ENCODE results near the gene TMEM171.

TMEM171 gene

GRCh38 chr5:73154208-73155006 lies 34.0 kb downstream of the TMEM171 start:
- no peaks in the 10 kb centered on the region for H3K4me1 ChIP-seq (ENCODE audit: control insufficient read depth, insufficient read depth, low read length)
- no peak for DNase-seq (ENCODE audit: low read depth)
- no peaks in the 10 kb centered on the region for H3K36me3 ChIP-seq (ENCODE audit: control insufficient read depth, insufficient read depth, low read length, severe bottlenecking)
- H3K27me3 ChIP-seq (replicated peaks; ENCODE audit: control insufficient read depth, insufficient read depth, low read length): peaks cover 4% of the 10 kb centered on the region
- H3K4me3 ChIP-seq (ENCODE audit: low read length): no peak overlapping the region
- H3K9me3 ChIP-seq (ENCODE audit: control insufficient read depth, low read length): no peaks in the 10 kb centered on the region
- H3K9ac ChIP-seq (ENCODE audit: low read length): no peak overlapping the region

- no peaks in the 10 kb centered on the region for H3K9me3 ChIP-seq (ENCODE audit: control insufficient read depth, low read length)
- H3K4me1 ChIP-seq (ENCODE audit: control insufficient read depth, insufficient read depth, low read length): no peaks in the 10 kb centered on the region
- no peak overlapping the region for H3K4me3 ChIP-seq (ENCODE audit: low read length)
- peaks cover 11% of the 10 kb centered on the region for H3K27me3 ChIP-seq (replicated peaks; ENCODE audit: control insufficient read depth, insufficient read depth, low read length)
- no peak overlapping the region for H3K9ac ChIP-seq (ENCODE audit: low read length)
- no peaks in the 10 kb centered on the region for H3K36me3 ChIP-seq (ENCODE audit: control insufficient read depth, insufficient read depth, low read length, severe bottlenecking)
- no peak for DNase-seq (ENCODE audit: low read depth)
These were observed 35.2 kb downstream of the TMEM171 start for GRCh38 chr5:73155271-73156222.

- Histone ChIP-seq H3K4me1 (ENCODE audit: control insufficient read depth, insufficient read depth, low read length) (no peaks in the 10 kb centered on the region), H3K9ac (ENCODE audit: low read length) (no peak overlapping the region), H3K36me3 (ENCODE audit: control insufficient read depth, insufficient read depth, low read length, severe bottlenecking) (no peaks in the 10 kb centered on the region), H3K27me3 (replicated peaks; ENCODE audit: control insufficient read depth, insufficient read depth, low read length) (peaks cover 23% of the 10 kb centered on the region), H3K9me3 (ENCODE audit: control insufficient read depth, low read length) (no peaks in the 10 kb centered on the region), H3K4me3 (ENCODE audit: low read length) (no peak overlapping the region)
- DNase-seq (ENCODE audit: low read depth): no peak
These were observed 37.3 kb downstream of the TMEM171 start for GRCh38 chr5:73157414-73158303.

- Histone ChIP-seq H3K4me3 (ENCODE audit: low read length) (no peak overlapping the region), H3K9ac (ENCODE audit: low read length) (no peak overlapping the region), H3K9me3 (ENCODE audit: control insufficient read depth, low read length) (no peaks in the 10 kb centered on the region), H3K4me1 (ENCODE audit: control insufficient read depth, insufficient read depth, low read length) (no peaks in the 10 kb centered on the region), H3K27me3 (replicated peaks; ENCODE audit: control insufficient read depth, insufficient read depth, low read length) (peaks cover 23% of the 10 kb centered on the region), H3K36me3 (ENCODE audit: control insufficient read depth, insufficient read depth, low read length, severe bottlenecking) (no peaks in the 10 kb centered on the region)
- DNase-seq (ENCODE audit: low read depth): no peak
These were observed 37.9 kb downstream of the TMEM171 start for GRCh38 chr5:73158313-73158712.

- Histone ChIP-seq H3K4me1 (ENCODE audit: control insufficient read depth, insufficient read depth, low read length) (no peaks in the 10 kb centered on the region), H3K9ac (ENCODE audit: low read length) (no peak overlapping the region), H3K4me3 (ENCODE audit: low read length) (no peak overlapping the region), H3K36me3 (ENCODE audit: control insufficient read depth, insufficient read depth, low read length, severe bottlenecking) (no peaks in the 10 kb centered on the region), H3K9me3 (ENCODE audit: control insufficient read depth, low read length) (no peaks in the 10 kb centered on the region), H3K27me3 (replicated peaks; ENCODE audit: control insufficient read depth, insufficient read depth, low read length) (peaks cover 35% of the 10 kb centered on the region)
- no peak for DNase-seq (ENCODE audit: low read depth)
These were observed 39.9 kb downstream of the TMEM171 start for GRCh38 chr5:73160239-73160671.

GRCh38 chr5:73170522-73170921 lies 50.1 kb downstream of the TMEM171 start:
- DNase-seq (ENCODE audit: low read depth): no peak
- Histone ChIP-seq H3K27me3 (replicated peaks; ENCODE audit: control insufficient read depth, insufficient read depth, low read length) (peaks cover 23% of the 10 kb centered on the region), H3K9me3 (ENCODE audit: control insufficient read depth, low read length) (peaks cover 4% of the 10 kb centered on the region), H3K4me1 (ENCODE audit: control insufficient read depth, insufficient read depth, low read length) (peaks cover 14% of the 10 kb centered on the region), H3K36me3 (ENCODE audit: control insufficient read depth, insufficient read depth, low read length, severe bottlenecking) (no peaks in the 10 kb centered on the region), H3K9ac (ENCODE audit: low read length) (no peak overlapping the region), H3K4me3 (ENCODE audit: low read length) (no peak overlapping the region)

- Histone ChIP-seq H3K36me3 (ENCODE audit: control insufficient read depth, insufficient read depth, low read length, severe bottlenecking) (no peaks in the 10 kb centered on the region), H3K27me3 (replicated peaks; ENCODE audit: control insufficient read depth, insufficient read depth, low read length) (peaks cover 29% of the 10 kb centered on the region), H3K4me1 (ENCODE audit: control insufficient read depth, insufficient read depth, low read length) (peaks cover 14% of the 10 kb centered on the region), H3K9ac (ENCODE audit: low read length) (no peak overlapping the region), H3K9me3 (ENCODE audit: control insufficient read depth, low read length) (peaks cover 4% of the 10 kb centered on the region), H3K4me3 (ENCODE audit: low read length) (no peak overlapping the region)
- DNase-seq (ENCODE audit: low read depth): no peak
These were observed 51.1 kb downstream of the TMEM171 start for GRCh38 chr5:73171495-73171894.

GRCh38 chr5:73172951-73173350 lies 52.6 kb downstream of the TMEM171 start, which contains the start of gene TMEM174:
TSS of gene TMEM174 (plus strand) at chr5:73173193. CDS start at chr5:73173244, 51 bp downstream.
- Histone ChIP-seq H3K9me3 (ENCODE audit: control insufficient read depth, low read length) (peaks cover 4% of the 10 kb centered on the region), H3K27me3 (replicated peaks; ENCODE audit: control insufficient read depth, insufficient read depth, low read length) (peaks cover 33% of the 10 kb centered on the region), H3K4me1 (ENCODE audit: control insufficient read depth, insufficient read depth, low read length) (peaks cover 10% of the 10 kb centered on the region), H3K9ac (ENCODE audit: low read length) (no peak within 1 kb of the TSS), H3K4me3 (ENCODE audit: low read length) (no peak within 1 kb of the TSS), H3K36me3 (ENCODE audit: control insufficient read depth, insufficient read depth, low read length, severe bottlenecking) (no peaks in the 10 kb centered on the region)
- DNase-seq (ENCODE audit: low read depth): no peak

- DNase-seq (ENCODE audit: low read depth): no peak
These were observed 53.9 kb downstream of the TMEM171 start for GRCh38 chr5:73174100-73174815.

GRCh38 chr5:73176250-73176649 lies 55.9 kb downstream of the TMEM171 start:
- H3K9ac ChIP-seq (ENCODE audit: low read length): no peak overlapping the region
- peaks cover 37% of the 10 kb centered on the region for H3K27me3 ChIP-seq (replicated peaks; ENCODE audit: control insufficient read depth, insufficient read depth, low read length)
- H3K9me3 ChIP-seq (ENCODE audit: control insufficient read depth, low read length): no peaks in the 10 kb centered on the region
- DNase-seq (ENCODE audit: low read depth): no peak
- no peaks in the 10 kb centered on the region for H3K36me3 ChIP-seq (ENCODE audit: control insufficient read depth, insufficient read depth, low read length, severe bottlenecking)
- peaks cover 14% of the 10 kb centered on the region for H3K4me1 ChIP-seq (ENCODE audit: control insufficient read depth, insufficient read depth, low read length)
- H3K4me3 ChIP-seq (ENCODE audit: low read length): no peak overlapping the region

More at GRCh38 chr5:73174100-73174815, 53.9 kb downstream of the TMEM171 start:
- Histone ChIP-seq H3K9me3 (ENCODE audit: control insufficient read depth, low read length) (peaks cover 4% of the 10 kb centered on the region), H3K4me3 (ENCODE audit: low read length) (no peak overlapping the region), H3K9ac (ENCODE audit: low read length) (no peak overlapping the region), H3K4me1 (ENCODE audit: control insufficient read depth, insufficient read depth, low read length) (peaks cover 14% of the 10 kb centered on the region), H3K36me3 (ENCODE audit: control insufficient read depth, insufficient read depth, low read length, severe bottlenecking) (no peaks in the 10 kb centered on the region), H3K27me3 (replicated peaks; ENCODE audit: control insufficient read depth, insufficient read depth, low read length) (peaks cover 33% of the 10 kb centered on the region)

Measured in adipocyte (in vitro differentiated cells).